GM12878 (cell line): Measurements from ENCODE around the gene FOXP4. TPM values are rescaled to one million over a fixed set of nuclear protein-coding genes. Genes with fewer than 3 reads are reported as not detected.

ENCODE experiments used
- ATAC-seq: fragments of 200-7000 bp; cut with Tn5 transposase; 3 replicates; pipeline ENCODE4 v1.9.1; 2020; ENCODE audit warnings: mild to moderate bottlenecking, moderate library complexity
- BruUV-seq: library from RNA; stranded (reverse); fragments of 400-500 nt; replicated peaks from 2 replicates; lab custom pipeline; 2021; lab: Mats Ljungman, UMichigan
- CTCF ChIA-PET: fragments of 300-600 bp; sonication (Branson Sonifier 250); formaldehyde crosslinking; extraction: SDS; loops from one replicate; lab custom pipeline; 2021; ENCODE audit warnings: inconsistent platforms; lab: Yijun Ruan, JAX
- POLR2A ChIA-PET: fragments of 350-600 bp; formaldehyde crosslinking; extraction: SDS; loops from one replicate; lab custom pipeline; 2021; ENCODE audit warnings: inconsistent platforms; lab: Charles Lee
- RAD21 ChIA-PET: fragments of 300-600 bp; sonication (Branson Sonifier 250); formaldehyde crosslinking; loops from one replicate; lab custom pipeline; 2023; ENCODE audit warnings: antibody characterized with exemption; ENCODE audit not compliant: unreplicated experiment; lab: Charles Lee
- SMC1A ChIA-PET: fragments of 300-600 bp; sonication (Branson Sonifier 250); formaldehyde crosslinking; loops from one replicate; lab custom pipeline; 2023; ENCODE audit not compliant: unreplicated experiment, uncharacterized antibody; lab: Charles Lee
- DNase-seq: peaks from one replicate; pipeline ENCODE4 v3.0.0-alpha.2; 2011; ENCODE audit warnings: low read depth, low spot score
- FAIRE-seq: peaks from 3 replicates; lab custom pipeline; 2011; peaks lifted over from hg19 to GRCh38; lab: Jason Lieb, UNC
- H2AFZ ChIP-seq: 2 replicates; pipeline ENCODE4 v1.6.0; 2011; ENCODE audit warnings: low read depth, low read length, control low read depth; ENCODE audit not compliant: control insufficient read depth
- H3K27ac ChIP-seq: 2 replicates; pipeline ENCODE4 v1.5.1; 2011; ENCODE audit warnings: control low read depth; ENCODE audit not compliant: control insufficient read depth, insufficient read depth
- H3K27me3 ChIP-seq, 2 experiments: replicated peaks in 1 of 2; 2 replicates each; pipeline versions ENCODE4 v1.6.0 to v1.6.1; 2011; ENCODE audit warnings: low read length in 1 of 2; ENCODE audit not compliant: control insufficient read depth in 2 of 2, insufficient read depth in 2 of 2
- H3K36me3 ChIP-seq, 2 experiments: 2 replicates each; pipeline ENCODE4 v1.5.1; 2011; ENCODE audit warnings: low read length in 1 of 2; ENCODE audit not compliant: control insufficient read depth in 2 of 2, insufficient read depth in 2 of 2
- H3K4me1 ChIP-seq: 2 replicates; pipeline ENCODE4 v1.6.1; 2011; ENCODE audit warnings: mild to moderate bottlenecking, low read length, moderate library complexity, mixed read lengths; ENCODE audit not compliant: control insufficient read depth, insufficient read depth
- H3K4me2 ChIP-seq: 2 replicates; pipeline ENCODE4 v1.6.0; 2011; ENCODE audit warnings: control low read depth; ENCODE audit not compliant: control insufficient read depth, insufficient read depth
- H3K4me3 ChIP-seq: fragments of 200-600 bp; sonication (generic); 2 replicates; pipeline ENCODE4 v1.5.1; 2016
- H3K79me2 ChIP-seq: 2 replicates; pipeline ENCODE4 v1.6.0; 2011; ENCODE audit warnings: low read length; ENCODE audit not compliant: control insufficient read depth, insufficient read depth
- H3K9ac ChIP-seq: 2 replicates; pipeline ENCODE4 v1.8.0; 2011; ENCODE audit warnings: low read length, control low read depth, mixed read lengths; ENCODE audit not compliant: control insufficient read depth, insufficient read depth
- H3K9me3 ChIP-seq: replicated peaks from 3 replicates; pipeline ENCODE4 v1.5.1; 2011; ENCODE audit warnings: mild to moderate bottlenecking, low read length; ENCODE audit not compliant: control insufficient read depth, insufficient read depth
- H4K20me1 ChIP-seq: 2 replicates; pipeline ENCODE4 v1.6.0; 2011; ENCODE audit not compliant: control insufficient read depth, insufficient read depth
- ASH2L ChIP-seq: fragments of 300-600, 200-600 bp; sonication (generic); IDR thresholded peaks from 2 replicates; pipeline ENCODE4 v1.6.1; 2017; ENCODE audit warnings: low read depth, mild to moderate bottlenecking, borderline replicate concordance
- BRCA1 ChIP-seq: IDR thresholded peaks from 2 replicates; pipeline ENCODE4 v1.6.1; 2011; ENCODE audit warnings: low read depth, low read length, improper control_type of control experiment
- CHD4 ChIP-seq: fragments of 200-600 bp; sonication (generic); IDR thresholded peaks from 2 replicates; pipeline ENCODE4 v1.6.1; 2016; ENCODE audit warnings: mild to moderate bottlenecking
- E2F4 ChIP-seq: IDR thresholded peaks from 2 replicates; pipeline ENCODE4 v1.6.1; 2012; ENCODE audit warnings: low read depth, low read length, improper control_type of control experiment
- IRF4 ChIP-seq: IDR thresholded peaks from 2 replicates; pipeline ENCODE4 v1.6.1; 2011; ENCODE audit warnings: low read depth, low read length
- NFIC ChIP-seq: IDR thresholded peaks from 2 replicates; pipeline ENCODE4 v1.6.1; 2012; ENCODE audit warnings: low read depth, mild to moderate bottlenecking, inconsistent platforms, low read length, moderate library complexity
- NFXL1 ChIP-seq: fragments of 450-650 bp; IDR thresholded peaks from 2 replicates; pipeline ENCODE4 v1.6.1; 2017; ENCODE audit warnings: antibody characterized with exemption, mild to moderate bottlenecking, borderline replicate concordance
- POU2F2 ChIP-seq: IDR thresholded peaks from 3 replicates; pipeline ENCODE4 v1.6.1; 2011; ENCODE audit warnings: low read depth, mild to moderate bottlenecking, low read length, borderline replicate concordance
- RBBP5 ChIP-seq: fragments of 200-600 bp; sonication (generic); conservative IDR thresholded peaks from 2 replicates; pipeline ENCODE4 v1.6.1; 2016
- RCOR1 ChIP-seq: conservative IDR thresholded peaks from 2 replicates; pipeline ENCODE4 v1.6.1; 2012; ENCODE audit warnings: low read depth, low read length, improper control_type of control experiment
- RFX5 ChIP-seq: IDR thresholded peaks from 2 replicates; pipeline ENCODE4 v1.6.1; 2011; ENCODE audit warnings: low read depth, low read length, improper control_type of control experiment
- SP1 ChIP-seq: IDR thresholded peaks from one replicate; pipeline ENCODE4 v1.6.1; 2011; ENCODE audit warnings: low read depth, low read length
- ZBED1 ChIP-seq: IDR thresholded peaks from 2 replicates; pipeline ENCODE4 v1.6.1; 2016; ENCODE audit warnings: borderline replicate concordance
- ZBTB40 ChIP-seq: fragments of 450-650 bp; IDR thresholded peaks from 2 replicates; pipeline ENCODE4 v1.6.1; 2016; ENCODE audit warnings: mild to moderate bottlenecking, moderate library complexity, borderline replicate concordance
- ZNF622 ChIP-seq: fragments of 450-650 bp; IDR thresholded peaks from 2 replicates; pipeline ENCODE4 v1.6.1; 2017; ENCODE audit warnings: mild to moderate bottlenecking, inconsistent platforms
- whole genome bisulfite sequencing: methylation state at CpG from one replicate; pipeline ENCODE4 v1.1.6; 2016; ENCODE audit warnings: low lambda C conversion rate; ENCODE audit not compliant: insufficient replicate concordance, insufficient coverage; ENCODE audit errors: missing lambda C conversion rate; 5-methylcytosine and 5-hydroxymethylcytosine counted together
- in situ Hi-C: fragments of 300-500 bp; cut with MboI; formaldehyde crosslinking; loops from 9 replicates; pipeline ENCODE4 v1.14.3; 2018; ENCODE audit warnings: mixed read lengths
- intact Hi-C: fragments of 100-400 bp; cut with micrococcal nuclease; formaldehyde crosslinking; loops from one replicate; pipeline ENCODE4 v1.14.2; 2022; ENCODE audit not compliant: unreplicated experiment
- polyA plus RNA-seq, 11 experiments: library from polyadenylated mRNA; depleted of rRNA in 4 of 11; unstranded in 6 of 11; stranded (reverse) in 5 of 11; fragments of >200 nt; fragmentation: Nextera tagmentation in 4 of 11; fragmentation: Illumina TruSeq in 1 of 11; extraction: Ambion mirVana in 4 of 11; extraction: Trizol in 1 of 11; gene quantifications; 1 replicate in 1 of 11; 2 replicates in 10 of 11; pipeline versions ENCODE4 v1.2.1 to v1.2.3, GENCODE V29; 2011 to 2016; ENCODE audit warnings: inconsistent platforms in 2 of 11, missing spikeins in 2 of 11, low read depth in 1 of 11
- total RNA-seq, 4 experiments: library from RNA; depleted of rRNA in 3 of 4; stranded (reverse); fragments of >200 nt in 3 of 4; fragmentation: Illumina TruSeq in 1 of 4; extraction: Trizol in 1 of 4; gene quantifications; 2 replicates each; pipeline versions ENCODE4 v1.2.1 to v1.2.3, GENCODE V29; 2013 to 2021
- TF ChIP-seq, protein P1 (sequence below): fragments of 450-650 bp; IDR thresholded peaks from 2 replicates; pipeline ENCODE4 v1.6.1; 2016; ENCODE audit warnings: mild to moderate bottlenecking
- TF ChIP-seq, protein P2 (sequence below): fragments of 450-650 bp; IDR thresholded peaks from 2 replicates; pipeline ENCODE4 v1.6.1; 2017; ENCODE audit warnings: mild to moderate bottlenecking, low read depth, inconsistent platforms; ENCODE audit not compliant: poor library complexity, severe bottlenecking

Gene FOXP4
- total and polyA plus RNA-seq, 10 of the 15 experiments (the other 5 are each of a cell fraction or from before 2014, with no cell fraction given) = 0.31 to 46.1 (median 2.3) TPM

- SMC1A ChIA-PET = interaction anchor here (1.1 to 1.3 kb wide), 2 partner anchors 22 to 39 kb away, joined by 3 read pairs; no protein-coding TSS in a partner anchor
- Histone ChIP-seq H3K36me3 (no peaks in the 10 kb centered on the region), H3K4me2 (no peak overlapping the region), H3K79me2 (no peaks in the 10 kb centered on the region), H3K27ac (no peak overlapping the region), H3K4me3 (no peak overlapping the region), H3K9ac (no peak overlapping the region), H3K27me3 (peaks cover 0 to 5% of the 10 kb centered on the region in 2 experiments; a peak in 3 of 4 replicates), H2AFZ (no peak overlapping the region), H4K20me1 (no peaks in the 10 kb centered on the region), H3K4me1 (peaks cover 17% of the 10 kb centered on the region), H3K9me3 (no peaks in the 10 kb centered on the region)
- CTCF ChIA-PET = no interaction called here
- in situ Hi-C loops (no loop called here), intact Hi-C loops (no loop called here)
- RAD21 ChIA-PET = interaction anchor here (1.5 kb wide), 1 partner anchor 13 kb away, joined by 4 read pairs; no protein-coding TSS in a partner anchor
- BruUV-seq = no TSS peak
- POLR2A ChIA-PET = interaction anchor here (0.6 kb wide), 1 partner anchor 22 kb away, joined by 3 read pairs; no protein-coding TSS in a partner anchor
- 77% methylated on average over 5 of the region's 5 CpGs for WGBS
- no peak for ATAC-seq
- DNase-seq = no peak
- FAIRE-seq = no peak
- TF ChIP-seq RBBP5 (no peak), POU2F2 (no peak), RFX5 (no peak), IRF4 (no peak), RCOR1 (no peak), ASH2L (no peak), ZBED1 (no peak), SP1 (no peak), E2F4 (no peak), CHD4 (no peak), ZBTB40 (no peak), NFIC (no peak), NFXL1 (no peak), BRCA1 (no peak), ZNF622 (no peak)
- TF ChIP-seq, protein P1, sequence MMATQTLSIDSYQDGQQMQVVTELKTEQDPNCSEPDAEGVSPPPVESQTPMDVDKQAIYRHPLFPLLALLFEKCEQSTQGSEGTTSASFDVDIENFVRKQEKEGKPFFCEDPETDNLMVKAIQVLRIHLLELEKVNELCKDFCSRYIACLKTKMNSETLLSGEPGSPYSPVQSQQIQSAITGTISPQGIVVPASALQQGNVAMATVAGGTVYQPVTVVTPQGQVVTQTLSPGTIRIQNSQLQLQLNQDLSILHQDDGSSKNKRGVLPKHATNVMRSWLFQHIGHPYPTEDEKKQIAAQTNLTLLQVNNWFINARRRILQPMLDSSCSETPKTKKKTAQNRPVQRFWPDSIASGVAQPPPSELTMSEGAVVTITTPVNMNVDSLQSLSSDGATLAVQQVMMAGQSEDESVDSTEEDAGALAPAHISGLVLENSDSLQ = no peak
- TF ChIP-seq, protein P2, sequence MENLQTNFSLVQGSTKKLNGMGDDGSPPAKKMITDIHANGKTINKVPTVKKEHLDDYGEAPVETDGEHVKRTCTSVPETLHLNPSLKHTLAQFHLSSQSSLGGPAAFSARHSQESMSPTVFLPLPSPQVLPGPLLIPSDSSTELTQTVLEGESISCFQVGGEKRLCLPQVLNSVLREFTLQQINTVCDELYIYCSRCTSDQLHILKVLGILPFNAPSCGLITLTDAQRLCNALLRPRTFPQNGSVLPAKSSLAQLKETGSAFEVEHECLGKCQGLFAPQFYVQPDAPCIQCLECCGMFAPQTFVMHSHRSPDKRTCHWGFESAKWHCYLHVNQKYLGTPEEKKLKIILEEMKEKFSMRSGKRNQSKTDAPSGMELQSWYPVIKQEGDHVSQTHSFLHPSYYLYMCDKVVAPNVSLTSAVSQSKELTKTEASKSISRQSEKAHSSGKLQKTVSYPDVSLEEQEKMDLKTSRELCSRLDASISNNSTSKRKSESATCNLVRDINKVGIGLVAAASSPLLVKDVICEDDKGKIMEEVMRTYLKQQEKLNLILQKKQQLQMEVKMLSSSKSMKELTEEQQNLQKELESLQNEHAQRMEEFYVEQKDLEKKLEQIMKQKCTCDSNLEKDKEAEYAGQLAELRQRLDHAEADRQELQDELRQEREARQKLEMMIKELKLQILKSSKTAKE = no peak
These were observed 43.6 kb upstream of the FOXP4 start for GRCh38 chr6:41502566-41502916.
